Islet of Langerhans (tissue), 1 donor: ENCODE results near the gene MSTO1.
"Not testable (repeated sequence)": the region's sequence is repeated elsewhere in the genome, so short reads cannot be mapped to it uniquely, and the experiment has no call there.

Source experiments
- FAIRE-seq: peaks from one replicate; lab custom pipeline; 2011; peaks lifted over from hg19 to GRCh38; lab: Jason Lieb, UNC

Gene MSTO1

DNA sequence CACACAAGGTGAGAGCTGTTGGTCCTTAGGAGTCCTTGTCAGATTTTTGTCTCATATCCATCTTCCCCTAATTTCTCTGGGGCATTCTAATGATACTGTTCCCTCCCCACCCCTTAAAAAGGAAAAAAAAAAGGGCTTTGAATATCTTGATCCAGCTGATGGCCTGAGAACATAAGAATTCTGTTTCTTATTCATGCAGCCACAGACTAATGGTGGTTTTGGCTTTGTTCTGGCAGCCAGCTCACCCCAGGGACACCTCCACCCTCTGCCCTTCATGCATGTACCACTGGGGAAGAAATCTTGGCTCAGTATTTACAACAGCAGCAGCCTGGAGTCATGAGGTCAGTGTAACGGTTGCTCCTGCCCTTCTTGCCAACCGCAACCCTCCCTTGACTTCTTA, 3.2 kb downstream of the MSTO1 start:
- FAIRE-seq, result not testable (repeated sequence)

DNA sequence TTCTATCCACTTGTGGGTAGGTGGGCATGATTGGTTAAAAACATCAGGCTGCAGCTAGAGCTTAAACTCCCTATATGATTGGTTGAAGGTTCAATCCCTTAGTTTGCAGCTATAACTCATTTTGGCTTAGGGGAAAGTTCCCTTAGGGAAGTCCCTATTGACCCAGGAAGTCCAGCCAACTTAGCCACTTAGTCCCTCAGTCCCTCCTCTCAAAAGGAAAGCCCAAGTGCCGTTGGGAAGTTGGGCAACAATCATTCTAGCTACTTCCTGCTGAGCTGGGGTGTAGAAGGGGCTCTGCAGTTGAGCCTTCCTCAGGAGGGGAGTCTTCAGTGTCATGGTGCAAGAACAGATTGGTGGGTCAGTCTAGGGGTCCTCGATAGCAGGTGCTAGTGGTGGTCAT, 12.2 kb downstream of the MSTO1 start:
- FAIRE-seq, result no peak

DNA sequence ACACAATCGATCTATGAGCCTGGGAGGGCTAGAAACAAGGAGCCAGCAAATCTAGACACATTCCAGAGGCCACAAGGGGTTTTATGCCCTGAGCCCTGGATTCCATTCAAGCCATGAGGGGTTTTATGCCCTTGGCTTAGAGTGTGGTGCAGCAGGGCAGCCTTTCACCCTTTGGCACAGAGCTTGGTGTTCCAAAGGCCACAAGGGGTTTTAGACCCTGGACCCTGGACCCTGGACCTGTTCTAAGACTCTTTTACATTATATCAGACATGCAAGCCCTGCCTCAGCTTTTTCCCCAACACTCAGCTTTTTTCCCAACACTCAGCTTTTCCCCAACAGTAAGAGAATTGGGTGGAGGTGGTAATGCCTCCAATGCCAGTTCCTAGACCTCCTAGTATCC, 13.3 kb downstream of the MSTO1 start:
- FAIRE-seq, result no peak

DNA sequence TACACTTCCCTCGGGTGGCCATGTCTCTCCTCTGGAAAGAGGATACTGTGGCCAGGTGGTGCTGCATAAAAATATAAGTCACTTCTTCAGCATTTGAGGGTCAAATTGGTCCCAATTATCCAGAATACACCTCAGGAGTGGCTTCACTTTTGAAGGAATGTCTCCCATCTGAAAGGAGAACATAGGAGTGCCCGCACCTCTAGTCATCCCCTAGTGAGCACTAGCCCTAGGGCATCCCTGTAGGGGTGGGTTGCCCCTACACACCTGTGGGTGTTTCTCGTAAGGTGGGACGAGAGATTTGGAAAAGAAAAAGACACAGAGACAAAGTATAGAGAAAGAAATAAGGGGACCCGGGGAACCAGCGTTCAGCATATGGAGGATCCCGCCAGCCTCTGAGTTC, 16.4 kb downstream of the MSTO1 start:
- not testable (repeated sequence) for FAIRE-seq

DNA sequence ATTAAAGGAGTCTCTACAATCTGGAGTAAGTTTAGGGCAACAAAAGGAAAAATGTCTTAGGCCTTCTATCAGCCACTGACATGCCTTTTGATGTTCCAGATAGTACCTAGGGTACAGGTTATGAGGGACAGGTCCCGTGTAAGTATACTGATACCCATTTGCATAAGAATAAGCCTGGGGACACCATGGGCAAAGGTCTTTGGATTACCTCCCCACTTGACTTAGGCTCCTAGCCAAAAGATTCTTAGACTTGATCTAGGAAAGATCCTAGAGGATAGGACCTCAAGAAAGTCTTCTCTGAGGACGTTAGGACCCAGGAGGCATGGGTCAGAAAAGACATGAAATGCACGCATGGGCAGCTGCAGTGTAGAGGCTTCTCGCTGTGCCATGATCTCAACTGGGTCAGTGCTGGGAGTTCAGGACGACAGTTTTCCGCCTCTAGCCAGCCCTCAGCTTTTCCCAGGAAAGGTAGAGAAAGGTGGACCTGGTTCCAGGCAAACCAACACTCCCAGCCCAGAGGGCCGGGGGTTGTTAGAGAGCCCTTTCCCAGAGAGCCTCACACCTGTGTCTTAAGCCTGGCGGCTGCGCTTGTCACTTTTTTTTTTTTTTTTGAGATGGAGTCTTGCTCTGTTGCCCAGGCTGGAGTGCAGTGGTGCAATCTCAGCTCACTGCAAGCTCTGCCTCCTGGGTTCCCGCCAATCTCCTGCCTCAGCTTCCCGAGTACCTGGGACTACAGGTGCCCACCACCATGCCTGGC, 26.6 kb downstream of the MSTO1 start:
- no peak for FAIRE-seq

DNA sequence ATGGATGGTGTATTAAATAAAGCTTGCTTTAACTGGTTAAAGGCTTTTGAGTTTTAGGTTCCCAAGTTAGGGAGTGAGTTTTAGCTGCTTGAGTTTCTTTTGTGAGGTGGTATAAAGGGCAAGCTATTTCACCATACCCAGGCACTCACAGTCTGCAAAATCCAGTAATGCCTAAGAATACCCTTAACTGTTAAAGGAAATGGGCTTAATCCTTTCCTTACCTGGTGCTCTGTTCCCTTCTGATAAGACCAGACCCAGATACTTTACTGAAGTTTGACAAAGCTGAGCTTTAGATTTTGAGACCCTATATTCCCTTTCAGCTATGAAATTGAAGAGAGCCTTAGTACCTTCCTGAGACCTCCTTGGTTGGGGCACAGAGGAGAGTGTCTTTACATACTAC, 30.3 kb downstream of the MSTO1 start:
- FAIRE-seq, result no peak

DNA sequence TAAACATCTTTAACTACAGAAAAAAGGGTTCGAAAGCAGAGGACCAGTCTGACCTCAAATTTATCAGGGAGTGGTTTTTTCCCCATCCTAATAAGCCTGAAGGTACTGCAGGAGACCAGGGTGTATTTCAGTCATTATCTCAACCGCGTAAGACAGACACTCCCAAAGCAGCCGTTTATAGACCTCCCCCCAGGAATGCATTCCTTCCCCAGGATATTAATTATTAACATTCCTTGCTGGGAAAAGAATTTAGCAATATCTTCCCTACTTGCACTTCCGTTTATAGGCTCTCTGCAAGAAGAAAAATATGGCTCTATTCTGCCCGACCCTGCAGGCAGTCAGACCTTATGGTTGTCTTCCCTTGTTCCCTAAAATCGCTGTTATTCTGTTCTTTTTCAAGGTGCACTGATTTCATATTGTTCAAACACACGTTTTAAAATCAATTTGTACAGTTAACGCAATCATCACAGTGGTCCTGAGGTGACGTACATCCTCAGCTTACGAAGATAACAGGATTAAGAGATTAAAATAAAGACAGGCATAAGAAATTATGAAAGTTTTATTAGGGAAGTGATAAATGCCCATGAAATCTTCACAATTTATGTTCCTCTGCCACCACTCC, 32.7 kb downstream of the MSTO1 start:
- FAIRE-seq, result not testable (repeated sequence)

DNA sequence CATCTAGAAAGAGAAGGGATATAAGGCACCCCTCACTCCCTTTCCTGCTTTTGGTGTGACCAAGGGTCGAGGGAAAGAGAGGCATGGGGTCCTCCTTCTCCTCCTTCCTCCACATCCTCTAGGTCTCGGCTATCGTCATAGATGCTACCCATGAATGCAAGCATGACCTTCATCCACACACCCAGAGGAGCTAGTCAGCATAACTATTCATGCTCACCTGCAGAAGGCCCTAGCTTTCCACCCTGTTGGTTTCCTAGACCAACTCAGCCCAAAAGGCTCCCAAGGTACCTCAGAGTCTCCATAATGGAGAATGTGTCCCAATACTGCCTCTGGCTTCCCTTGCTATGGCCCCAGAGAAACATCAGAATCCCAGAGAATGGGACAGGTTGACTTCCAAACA, 33.2 kb downstream of the MSTO1 start:
- FAIRE-seq, result no peak

DNA sequence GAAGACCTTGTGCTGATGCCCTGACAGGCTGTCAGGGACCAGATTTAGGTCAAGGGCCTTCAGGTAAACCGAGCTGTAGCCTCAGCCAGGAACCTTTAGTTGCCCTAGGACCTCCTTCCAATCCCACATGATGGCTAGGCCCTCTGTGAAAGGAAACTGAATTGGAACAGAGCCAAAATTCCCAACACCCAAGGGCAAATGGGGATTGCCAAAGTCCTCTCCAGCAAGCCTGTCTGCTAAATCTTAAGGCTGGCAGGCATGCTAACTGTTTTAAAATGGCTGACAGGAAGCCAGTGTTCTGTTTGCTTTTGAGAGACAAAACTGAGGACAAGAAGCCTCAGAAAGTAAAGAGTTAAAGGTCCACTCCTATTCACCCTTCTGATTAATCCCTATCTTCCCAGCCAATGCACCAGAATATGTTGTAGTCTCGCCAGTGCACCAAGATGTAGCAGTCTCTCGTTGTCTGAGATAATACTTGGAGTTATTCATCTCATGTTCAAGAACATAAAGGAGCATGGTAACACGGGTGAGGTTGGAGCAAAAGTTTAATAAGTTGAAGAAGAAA, 35.1 kb downstream of the MSTO1 start:
- FAIRE-seq, result no peak

DNA sequence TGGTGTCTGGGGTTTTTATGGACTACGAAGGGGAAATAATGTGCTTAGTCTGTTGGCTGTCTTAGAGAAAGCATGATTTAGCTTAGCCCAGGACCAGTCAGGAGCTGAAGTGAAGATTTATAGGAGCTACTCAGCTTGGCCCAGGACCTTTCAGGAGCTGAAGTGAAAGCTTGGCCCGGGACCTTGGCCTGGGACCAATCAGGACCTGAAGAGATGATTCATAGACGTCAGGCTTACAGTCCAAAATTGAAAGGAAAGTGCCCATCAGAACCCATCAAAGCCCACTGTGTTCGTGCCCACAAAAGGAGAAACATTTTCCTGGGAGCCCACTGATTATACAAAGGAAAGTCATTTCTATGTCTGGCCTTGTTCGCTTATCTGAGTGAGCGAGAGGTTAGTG, 35.6 kb downstream of the MSTO1 start:
- no peak for FAIRE-seq

DNA sequence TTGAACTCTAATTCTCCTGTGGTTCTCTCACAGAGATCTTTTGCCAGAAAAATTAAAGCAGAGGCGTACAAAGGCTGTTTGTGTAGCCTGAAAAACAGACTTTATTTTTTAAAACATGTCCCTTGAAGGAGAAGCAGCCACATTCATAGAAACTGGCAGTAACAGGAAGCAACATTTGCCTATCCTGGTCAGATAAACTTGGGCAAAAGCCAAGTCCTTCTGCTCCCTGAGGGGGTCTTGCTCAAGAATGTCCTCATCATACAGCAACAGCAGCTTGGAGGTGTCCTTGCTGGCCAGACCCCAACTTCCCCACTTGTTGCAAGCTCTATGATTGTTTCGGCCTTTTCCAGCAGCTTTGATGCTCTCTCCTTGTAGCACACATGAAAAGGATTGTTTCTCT, 36.3 kb downstream of the MSTO1 start:
- no peak for FAIRE-seq

DNA sequence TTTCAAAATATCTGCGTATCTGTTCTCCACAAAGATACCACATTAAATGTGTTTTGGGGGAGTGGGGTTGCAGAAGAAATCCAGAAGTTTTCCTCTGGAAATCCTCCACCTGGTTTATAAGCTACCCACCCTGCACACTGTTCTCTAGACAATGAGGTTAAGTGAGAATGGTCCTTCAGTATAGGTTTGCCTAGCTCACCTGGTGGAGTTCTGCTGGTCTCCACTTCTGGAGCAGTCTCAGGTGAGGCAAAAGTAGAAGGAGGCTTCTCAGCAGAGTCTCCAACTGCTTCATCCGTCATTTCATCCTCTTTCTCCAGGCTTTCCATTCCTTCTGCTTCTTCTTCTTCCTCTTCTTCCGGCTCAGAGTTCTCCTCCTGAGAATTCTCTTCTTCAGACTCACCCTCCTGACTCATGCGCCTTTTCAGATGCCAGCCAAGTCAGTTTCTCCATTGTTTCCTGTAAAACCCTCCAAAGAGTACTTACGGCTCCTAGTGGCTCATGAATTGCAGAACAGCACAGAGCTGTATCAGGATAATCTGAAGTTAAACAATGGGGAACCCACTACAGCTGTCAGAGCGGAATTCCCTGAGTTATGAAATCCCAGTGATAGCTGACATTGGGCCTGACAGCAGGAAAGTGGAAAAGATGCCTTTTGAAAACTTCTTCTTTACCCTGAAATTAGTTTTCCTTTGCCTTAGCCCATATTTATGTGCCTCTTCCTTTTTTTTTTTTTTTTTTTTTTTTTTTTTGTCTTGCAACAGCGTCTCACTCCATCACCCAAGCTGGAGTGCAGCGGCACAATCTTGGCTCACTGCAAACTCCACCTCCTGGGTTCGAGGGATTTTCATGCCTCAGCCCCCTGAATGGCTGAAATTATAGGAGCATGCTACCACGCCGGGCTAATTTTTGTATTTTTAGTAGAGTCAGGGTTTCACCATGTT, 38.5 kb downstream of the MSTO1 start:
- FAIRE-seq, result no peak

DNA sequence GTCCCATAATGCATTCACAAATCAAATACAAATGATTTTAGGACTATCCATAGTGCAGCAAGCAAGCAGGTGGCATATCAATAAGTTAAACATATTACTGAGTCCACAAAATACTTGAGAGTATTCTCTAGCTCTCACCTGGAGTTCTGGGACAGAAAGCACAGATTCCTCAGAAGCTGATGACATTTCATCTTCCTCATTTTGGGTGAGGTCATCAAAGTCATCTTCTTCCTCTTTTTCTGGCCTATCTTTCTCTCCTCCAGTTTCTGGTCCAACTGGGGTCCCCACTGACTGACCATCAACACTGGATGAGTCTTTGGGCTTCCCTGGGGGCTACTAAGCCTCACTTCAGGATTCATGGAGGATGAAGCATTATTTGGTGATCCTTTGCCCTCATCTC, 39.7 kb downstream of the MSTO1 start:
- FAIRE-seq, result no peak

DNA sequence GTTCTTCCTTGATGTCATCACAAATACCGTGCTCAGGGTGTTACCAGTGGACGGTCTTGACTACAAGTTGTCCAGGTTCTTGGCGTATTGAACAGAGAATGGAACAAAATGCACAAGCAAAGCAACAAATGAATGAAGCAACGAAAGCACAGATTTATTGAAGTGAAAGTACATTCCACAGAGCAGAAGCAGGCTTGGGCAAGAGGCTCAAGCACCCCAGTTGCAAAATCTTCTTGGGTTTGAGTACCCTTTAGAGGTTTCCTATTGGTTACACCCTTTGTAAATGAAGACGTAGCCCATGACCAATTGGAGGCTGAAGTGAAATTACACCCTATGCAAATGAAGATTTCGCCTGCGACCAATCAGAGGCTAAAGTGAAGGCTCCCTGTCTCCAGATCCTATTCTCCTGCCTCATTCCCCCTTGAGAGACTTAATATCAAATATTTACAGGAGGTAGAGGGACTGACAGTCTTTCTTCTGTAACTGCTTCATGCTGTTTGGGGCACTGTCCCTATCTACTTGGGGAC, 40.3 kb downstream of the MSTO1 start:
- FAIRE-seq, result no peak

DNA sequence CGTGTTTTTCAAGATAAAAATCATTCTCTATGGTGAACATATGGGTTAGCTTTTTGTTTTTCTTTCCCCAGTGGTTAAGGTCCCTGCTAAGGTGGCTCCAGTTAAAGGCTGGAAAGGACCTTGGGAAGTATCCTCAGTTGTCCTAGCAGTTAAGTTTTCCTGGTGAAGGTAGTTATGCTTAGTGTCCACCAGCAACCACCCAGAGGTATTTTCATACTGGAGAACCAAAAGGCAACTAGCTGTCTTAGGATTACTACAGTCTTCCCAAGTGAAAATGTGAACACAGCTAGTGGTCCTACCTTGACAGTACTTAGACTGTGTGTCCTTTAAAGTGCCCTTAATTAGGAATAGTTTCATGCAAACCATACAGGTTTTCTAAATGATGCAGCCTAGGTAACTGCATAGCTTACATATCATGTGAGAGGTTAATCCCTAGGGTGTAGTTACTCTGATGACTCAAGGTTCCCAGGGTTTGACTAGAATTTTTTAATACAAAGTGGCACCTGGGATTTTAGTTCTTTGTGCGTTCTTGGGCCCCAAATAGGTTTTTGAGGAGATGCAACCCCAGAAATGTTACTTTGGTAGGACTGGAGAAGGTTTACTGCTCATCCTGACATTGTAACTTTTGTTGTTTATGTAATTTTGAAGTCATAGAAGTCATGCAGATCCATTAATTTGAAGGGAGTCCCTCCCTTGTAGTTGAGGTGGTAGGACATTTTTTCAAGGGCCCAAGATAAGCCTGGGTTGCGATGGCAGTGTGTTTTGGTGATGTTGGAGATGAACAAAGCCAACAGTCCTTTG, 42.0 kb downstream of the MSTO1 start:
- FAIRE-seq, result no peak

DNA sequence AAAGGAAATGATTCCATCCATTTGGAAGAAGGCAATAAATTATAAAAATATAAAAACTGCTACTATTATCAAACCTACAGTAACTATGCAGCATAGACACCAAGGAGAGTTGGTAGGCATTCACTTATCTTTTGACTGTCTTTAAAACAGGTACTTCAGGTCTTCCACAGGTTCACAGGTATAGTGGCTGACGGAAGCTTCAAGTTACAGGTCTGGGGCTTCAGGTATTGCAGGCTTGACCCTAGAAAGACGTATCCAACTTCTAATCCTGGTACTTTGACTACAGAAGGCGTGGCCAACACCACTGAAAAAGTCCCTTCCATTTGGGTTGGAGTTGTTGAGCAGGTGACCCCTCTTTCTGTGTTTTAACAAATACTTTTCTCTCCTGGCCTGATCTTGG, 42.9 kb downstream of the MSTO1 start:
- FAIRE-seq, result no peak

DNA sequence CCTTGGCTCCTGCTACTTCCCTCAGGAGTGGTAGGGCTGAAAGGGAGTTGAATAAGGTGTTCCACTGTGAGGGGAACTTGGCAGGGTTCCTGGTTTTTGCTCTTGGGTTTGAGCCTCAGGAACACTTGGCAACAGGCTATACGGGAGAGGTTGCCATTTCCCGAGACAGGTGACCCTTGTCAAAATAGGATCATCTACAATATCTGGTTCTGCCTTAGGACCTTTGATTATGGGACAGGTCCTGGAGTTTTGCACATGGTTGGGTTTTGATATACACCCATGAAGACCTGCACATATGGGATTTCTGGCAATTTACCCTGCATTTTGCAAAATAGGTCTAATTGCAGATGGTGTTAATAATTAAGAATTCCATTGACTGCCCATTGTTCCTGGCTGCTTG, 47.4 kb downstream of the MSTO1 start:
- FAIRE-seq, result no peak

DNA sequence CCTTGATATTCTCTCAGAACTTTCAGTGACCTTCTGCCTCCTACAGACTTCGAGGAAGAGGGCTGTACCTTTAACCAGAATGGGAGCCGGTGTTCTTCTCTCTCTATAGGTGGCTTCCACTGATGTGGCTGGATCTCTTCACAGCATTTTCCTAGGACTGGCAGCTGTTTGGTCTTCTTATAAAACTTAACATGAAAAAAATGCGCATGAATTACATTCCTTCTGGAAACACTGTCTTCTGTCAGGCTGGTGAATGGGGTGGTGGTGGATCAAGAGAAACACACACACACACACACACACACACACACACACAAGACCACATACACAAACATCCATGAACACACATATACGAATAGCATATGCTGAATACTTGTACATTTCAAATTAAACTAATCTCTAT, 51.2 kb downstream of the MSTO1 start:
- FAIRE-seq, result not testable (repeated sequence)
